Left ventricle myocardium inferior (tissue), 1 donor: ENCODE results near the gene EDC4. TPM values are rescaled to one million over a fixed set of nuclear protein-coding genes. Genes with fewer than 3 reads are reported as not detected.
A peak's percentile ranks its signal among the peaks of the same experiment; 100 is the strongest.

Experiments used
- DNase-seq: peaks from one replicate; pipeline ENCODE4 v3.0.0-alpha.2; 2020
- H3K27ac ChIP-seq: fragments of 200-600 bp; replicated peaks from 2 replicates; pipeline ENCODE4 v1.8.0; 2021
- H3K27me3 ChIP-seq: fragments of 200-600 bp; 2 replicates; pipeline ENCODE4 v1.8.0; 2021; ENCODE audit warnings: low read depth
- H3K36me3 ChIP-seq: fragments of 200-600 bp; 2 replicates; pipeline ENCODE4 v1.8.0; 2021
- H3K4me1 ChIP-seq: fragments of 200-600 bp; 2 replicates; pipeline ENCODE4 v1.8.0; 2021
- H3K4me3 ChIP-seq: fragments of 200-600 bp; 2 replicates; pipeline ENCODE4 v1.8.0; 2021; ENCODE audit warnings: mild to moderate bottlenecking, moderate library complexity
- H3K9me3 ChIP-seq: fragments of 200-600 bp; replicated peaks from 2 replicates; pipeline ENCODE4 v1.8.0; 2021
- CTCF ChIP-seq: fragments of 200-600 bp; IDR thresholded peaks from 2 replicates; pipeline ENCODE4 v1.8.0; 2021; ENCODE audit warnings: antibody characterized with exemption, mild to moderate bottlenecking, borderline replicate concordance
- intact Hi-C: fragments of 100-400 bp; cut with micrococcal nuclease; formaldehyde crosslinking; loops from one replicate; pipeline ENCODE4 v1.11.0; 2022
- total RNA-seq: library from RNA; stranded (reverse); fragmentation: NEBNext Ultra II Directional; extraction: Animal tissue kit (Norgen Biotek cat#: 25700); gene quantifications from one replicate; pipeline ENCODE4 v1.2.1, GENCODE V29; 2021
- donor health status: DM: no; HTN: yes; CAD: no; lungs with severe emphysema.

Gene EDC4
- total RNA-seq, 1 donor from 2014 or later, result 33.2 TPM

DNA sequence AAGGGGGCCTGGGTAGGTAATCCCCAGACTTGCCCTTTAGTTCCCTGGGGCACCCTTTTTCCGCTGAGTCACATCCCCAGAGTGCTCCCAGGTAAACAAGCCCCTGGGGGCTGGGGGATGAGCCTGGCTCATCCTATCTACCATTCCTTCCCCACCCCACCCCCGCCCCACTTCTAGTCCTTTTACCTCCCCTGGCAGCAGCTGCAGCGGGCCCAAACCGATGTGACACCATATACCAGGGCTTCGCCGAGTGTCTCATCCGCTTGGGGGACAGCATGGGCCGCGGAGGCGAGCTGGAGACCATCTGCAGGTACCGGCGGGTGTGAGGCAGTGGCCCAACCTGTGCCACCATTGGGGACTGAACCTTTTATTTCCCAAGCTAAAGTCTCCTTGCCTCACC lies 12.7 kb downstream of the EDC4 start:
- no peaks in the 10 kb centered on the region for H3K27me3 ChIP-seq
- H3K27ac ChIP-seq, result peak overlapping the region; percentile 93
- H3K4me1 ChIP-seq, result peaks cover 47% of the 10 kb centered on the region
- no peak for DNase-seq
- H3K4me3 ChIP-seq, result no peak overlapping the region
- H3K36me3 ChIP-seq, result peaks cover 39% of the 10 kb centered on the region
- TF ChIP-seq CTCF, result no peak
- intact Hi-C loops, result no loop called here
- H3K9me3 ChIP-seq, result no peaks in the 10 kb centered on the region

DNA sequence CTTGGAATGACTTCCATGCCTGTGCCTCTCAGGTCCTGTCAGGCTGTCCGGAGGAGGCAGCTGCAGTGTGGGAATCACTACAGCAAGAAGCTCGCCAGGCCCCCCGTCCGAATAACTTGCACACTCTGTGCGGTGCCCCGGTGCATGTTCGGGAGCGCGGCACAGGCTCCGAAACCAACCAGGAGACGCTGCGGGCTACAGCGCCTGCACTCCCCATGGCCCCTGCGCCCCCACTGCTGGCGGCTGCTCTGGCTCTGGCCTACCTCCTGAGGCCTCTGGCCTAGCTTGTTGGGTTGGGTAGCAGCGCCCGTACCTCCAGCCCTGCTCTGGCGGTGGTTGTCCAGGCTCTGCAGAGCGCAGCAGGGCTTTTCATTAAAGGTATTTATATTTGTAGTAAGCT lies 13.1 kb downstream of the EDC4 start:
- Histone ChIP-seq H3K4me3 (no peak overlapping the region), H3K27ac (no peak overlapping the region), H3K4me1 (peaks cover 43% of the 10 kb centered on the region), H3K36me3 (peaks cover 34% of the 10 kb centered on the region), H3K9me3 (no peaks in the 10 kb centered on the region), H3K27me3 (no peaks in the 10 kb centered on the region)
- intact Hi-C loops, result no loop called here
- no peak for TF ChIP-seq CTCF
- DNase-seq, result no peak

GRCh38 chr16:67886387-67886786 lies 13.5 kb downstream of the EDC4 start:
- H3K4me1 ChIP-seq, result peaks cover 38% of the 10 kb centered on the region
- peaks cover 30% of the 10 kb centered on the region for H3K36me3 ChIP-seq
- H3K27me3 ChIP-seq, result no peaks in the 10 kb centered on the region
- H3K4me3 ChIP-seq, result no peak overlapping the region
- intact Hi-C loops, result no loop called here
- no peak for TF ChIP-seq CTCF
- no peak overlapping the region for H3K27ac ChIP-seq
- H3K9me3 ChIP-seq, result no peaks in the 10 kb centered on the region
- DNase-seq, result no peak

DNA sequence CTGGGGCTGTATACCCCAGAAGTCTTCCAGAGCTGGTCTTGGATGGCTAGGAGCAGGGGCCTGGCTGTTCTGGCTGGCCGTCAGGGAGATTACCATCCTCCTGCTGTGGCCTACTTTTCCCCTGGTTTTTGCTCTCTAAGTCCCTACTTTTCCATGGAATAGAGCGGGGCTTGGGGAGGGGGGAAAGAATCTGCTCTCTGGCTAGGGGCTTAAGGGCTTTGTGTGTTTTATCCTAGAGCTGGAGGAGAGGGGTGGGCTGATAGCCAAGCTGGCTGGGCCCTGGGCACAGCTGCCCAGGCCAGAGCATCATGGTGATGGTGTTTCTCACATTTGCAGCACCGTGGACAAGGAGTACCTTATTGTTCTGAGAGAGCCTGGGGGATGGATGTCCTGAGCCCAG lies 15.5 kb downstream of the EDC4 start:
- no peak for DNase-seq
- intact Hi-C loops, result no loop called here
- Histone ChIP-seq H3K27me3 (no peaks in the 10 kb centered on the region), H3K27ac (no peak overlapping the region), H3K4me3 (no peak overlapping the region), H3K36me3 (peaks cover 11% of the 10 kb centered on the region), H3K4me1 (peaks cover 30% of the 10 kb centered on the region), H3K9me3 (no peaks in the 10 kb centered on the region)
- TF ChIP-seq CTCF, result no peak

- TF ChIP-seq CTCF, result no peak
- no peaks in the 10 kb centered on the region for H3K9me3 ChIP-seq
- H3K36me3 ChIP-seq, result no peaks in the 10 kb centered on the region
- intact Hi-C loops, result no loop called here
- no peaks in the 10 kb centered on the region for H3K27me3 ChIP-seq
- H3K4me1 ChIP-seq, result peaks cover 49% of the 10 kb centered on the region
- peak overlapping the region; percentile 88 for H3K4me3 ChIP-seq
- no peak for DNase-seq
- peak overlapping the region; percentile 96 for H3K27ac ChIP-seq
Measured at GRCh38 chr16:67892375-67892774, 19.5 kb downstream of the EDC4 start.
